GM23248 (cell line): ENCODE results near the gene PSMF1.

Experiments used
- EZH2 ChIP-seq: fragments of 200-600 bp; sonication (generic); IDR thresholded peaks from 2 replicates; pipeline ENCODE4 v1.6.1; 2018; ENCODE audit warnings: antibody characterized with exemption, mild to moderate bottlenecking; ENCODE audit not compliant: insufficient read depth, poor library complexity, severe bottlenecking
- EZH2phosphoT487 ChIP-seq: fragments of 200-600 bp; sonication (generic); IDR thresholded peaks from 2 replicates; pipeline ENCODE4 v1.6.1; 2018; ENCODE audit warnings: antibody characterized with exemption, moderate library complexity, mild to moderate bottlenecking, low read depth; ENCODE audit not compliant: insufficient read depth

- TF ChIP-seq EZH2, result no peak
- TF ChIP-seq EZH2phosphoT487, result no peak
Measured at GRCh38 chr20:1154691-1155090, 36.3 kb downstream of the PSMF1 start.
